ENCODE data around the gene PLD5. TPM values are rescaled to one million over a fixed set of nuclear protein-coding genes. Genes with fewer than 3 reads are reported as not detected.

PLD5 gene
- under 1 TPM; under 0.01 to 0.17 TPM for total RNA-seq
- under 1 TPM in 1 of 2 donors, not detected in 1; 0.05 TPM for polyA plus RNA-seq

- DNase-seq (ENCODE audit: low spot score): no peak
- no peak for TF ChIP-seq FOXA1 (IDR thresholded peaks at IDR 0.05)
- TF ChIP-seq GABPA (IDR thresholded peaks at IDR 0.05 in 1 of 2, conservative IDR thresholded peaks at IDR 0.05 in 1 of 2): no peak
- TF ChIP-seq, protein P1, sequence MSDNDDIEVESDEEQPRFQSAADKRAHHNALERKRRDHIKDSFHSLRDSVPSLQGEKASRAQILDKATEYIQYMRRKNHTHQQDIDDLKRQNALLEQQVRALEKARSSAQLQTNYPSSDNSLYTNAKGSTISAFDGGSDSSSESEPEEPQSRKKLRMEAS (IDR thresholded peaks at IDR 0.05): no peak
- no peak for TF ChIP-seq JUND (IDR thresholded peaks at IDR 0.05)
- Histone ChIP-seq H3K4me3 (ENCODE audit: low read depth in 1 of 3, low read length in 3 of 3) (peak within 1 kb of the TSS in 1 of 3 donors; percentile 55), H3K27me3 (ENCODE audit: control insufficient read depth in 4 of 4, insufficient read depth in 4 of 4, low read length in 3 of 4) (peaks cover 0 to 14% (median 10%) of the 10 kb centered on the region in 4 donors), H3K27ac (ENCODE audit: low read depth in 1 of 2, low read length in 2 of 2) (no peak within 1 kb of the TSS), H3K9ac (ENCODE audit: low read depth in 1 of 2, low read length in 2 of 2) (no peak within 1 kb of the TSS), H3K36me3 (ENCODE audit: control insufficient read depth in 4 of 4, insufficient read depth in 3 of 4, low read depth in 1 of 4, low read length in 3 of 4) (no peaks in the 10 kb centered on the region), H3K4me1 (ENCODE audit: control insufficient read depth in 4 of 4, insufficient read depth in 4 of 4, low read length in 3 of 4) (peaks cover 2 to 17% (median 8%) of the 10 kb centered on the region in 4 donors), H3K9me3 (ENCODE audit: control insufficient read depth in 4 of 4, low read length in 3 of 4) (no peaks in the 10 kb centered on the region)
- WGBS: 2% methylated on average over 77 of the region's 77 CpGs
Observed at GRCh38 chr1:242524571-242525359, at the start of gene PLD5. TSS of gene PLD5 (minus strand) at chr1:242524697.

GRCh38 chr1:242569867-242570266, 45.4 kb upstream of the PLD5 start:
- 77% methylated on average over 1 of the region's 1 CpG for WGBS
- Histone ChIP-seq H3K9ac (ENCODE audit: low read depth in 1 of 2, low read length in 2 of 2) (no peak overlapping the region), H3K9me3 (ENCODE audit: control insufficient read depth in 4 of 4, low read length in 3 of 4) (peaks cover 0 to 4% (median 1%) of the 10 kb centered on the region in 4 donors), H3K36me3 (ENCODE audit: control insufficient read depth in 4 of 4, insufficient read depth in 3 of 4, low read depth in 1 of 4, low read length in 3 of 4) (no peaks in the 10 kb centered on the region), H3K27ac (ENCODE audit: low read depth in 1 of 2, low read length in 2 of 2) (no peak overlapping the region), H3K4me3 (ENCODE audit: low read depth in 1 of 3, low read length in 3 of 3) (no peak overlapping the region), H3K4me1 (ENCODE audit: control insufficient read depth in 4 of 4, insufficient read depth in 4 of 4, low read length in 3 of 4) (no peaks in the 10 kb centered on the region), H3K27me3 (ENCODE audit: control insufficient read depth in 4 of 4, insufficient read depth in 4 of 4, low read length in 3 of 4) (no peaks in the 10 kb centered on the region)
- no peak for DNase-seq (ENCODE audit: low spot score)
- TF ChIP-seq HNF4A (conservative IDR thresholded peaks at IDR 0.05) (no peak), FOXA2 (IDR thresholded peaks at IDR 0.05) (no peak), JUND (IDR thresholded peaks at IDR 0.05) (no peak), TAF1 (conservative IDR thresholded peaks at IDR 0.05) (no peak), YY1 (IDR thresholded peaks at IDR 0.05) (no peak)
- TF ChIP-seq, protein P1 (IDR thresholded peaks at IDR 0.05): no peak
- TF ChIP-seq, protein P2, sequence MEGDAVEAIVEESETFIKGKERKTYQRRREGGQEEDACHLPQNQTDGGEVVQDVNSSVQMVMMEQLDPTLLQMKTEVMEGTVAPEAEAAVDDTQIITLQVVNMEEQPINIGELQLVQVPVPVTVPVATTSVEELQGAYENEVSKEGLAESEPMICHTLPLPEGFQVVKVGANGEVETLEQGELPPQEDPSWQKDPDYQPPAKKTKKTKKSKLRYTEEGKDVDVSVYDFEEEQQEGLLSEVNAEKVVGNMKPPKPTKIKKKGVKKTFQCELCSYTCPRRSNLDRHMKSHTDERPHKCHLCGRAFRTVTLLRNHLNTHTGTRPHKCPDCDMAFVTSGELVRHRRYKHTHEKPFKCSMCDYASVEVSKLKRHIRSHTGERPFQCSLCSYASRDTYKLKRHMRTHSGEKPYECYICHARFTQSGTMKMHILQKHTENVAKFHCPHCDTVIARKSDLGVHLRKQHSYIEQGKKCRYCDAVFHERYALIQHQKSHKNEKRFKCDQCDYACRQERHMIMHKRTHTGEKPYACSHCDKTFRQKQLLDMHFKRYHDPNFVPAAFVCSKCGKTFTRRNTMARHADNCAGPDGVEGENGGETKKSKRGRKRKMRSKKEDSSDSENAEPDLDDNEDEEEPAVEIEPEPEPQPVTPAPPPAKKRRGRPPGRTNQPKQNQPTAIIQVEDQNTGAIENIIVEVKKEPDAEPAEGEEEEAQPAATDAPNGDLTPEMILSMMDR (IDR thresholded peaks at IDR 0.05; ENCODE audit: low read depth, low read length, missing input control): no peak
- TF ChIP-seq, protein P3, sequence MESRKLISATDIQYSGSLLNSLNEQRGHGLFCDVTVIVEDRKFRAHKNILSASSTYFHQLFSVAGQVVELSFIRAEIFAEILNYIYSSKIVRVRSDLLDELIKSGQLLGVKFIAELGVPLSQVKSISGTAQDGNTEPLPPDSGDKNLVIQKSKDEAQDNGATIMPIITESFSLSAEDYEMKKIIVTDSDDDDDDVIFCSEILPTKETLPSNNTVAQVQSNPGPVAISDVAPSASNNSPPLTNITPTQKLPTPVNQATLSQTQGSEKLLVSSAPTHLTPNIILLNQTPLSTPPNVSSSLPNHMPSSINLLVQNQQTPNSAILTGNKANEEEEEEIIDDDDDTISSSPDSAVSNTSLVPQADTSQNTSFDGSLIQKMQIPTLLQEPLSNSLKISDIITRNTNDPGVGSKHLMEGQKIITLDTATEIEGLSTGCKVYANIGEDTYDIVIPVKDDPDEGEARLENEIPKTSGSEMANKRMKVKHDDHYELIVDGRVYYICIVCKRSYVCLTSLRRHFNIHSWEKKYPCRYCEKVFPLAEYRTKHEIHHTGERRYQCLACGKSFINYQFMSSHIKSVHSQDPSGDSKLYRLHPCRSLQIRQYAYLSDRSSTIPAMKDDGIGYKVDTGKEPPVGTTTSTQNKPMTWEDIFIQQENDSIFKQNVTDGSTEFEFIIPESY (IDR thresholded peaks at IDR 0.05): no peak

- no peak for TF ChIP-seq JUND (IDR thresholded peaks at IDR 0.05)
- no peak for TF ChIP-seq EGR1 (IDR thresholded peaks at IDR 0.05; ENCODE audit: low read depth in 2 of 2)
- TF ChIP-seq, protein P3 (IDR thresholded peaks at IDR 0.05): no peak
- TF ChIP-seq SP1 (IDR thresholded peaks at IDR 0.05): no peak
- TF ChIP-seq FOXA2 (IDR thresholded peaks at IDR 0.05): no peak
- Histone ChIP-seq H3K4me1 (ENCODE audit: control insufficient read depth in 4 of 4, insufficient read depth in 4 of 4, low read length in 3 of 4) (no peaks in the 10 kb centered on the region), H3K36me3 (ENCODE audit: control insufficient read depth in 4 of 4, insufficient read depth in 3 of 4, low read depth in 1 of 4, low read length in 3 of 4) (no peaks in the 10 kb centered on the region), H3K9me3 (ENCODE audit: control insufficient read depth in 4 of 4, low read length in 3 of 4) (peaks cover 0 to 4% (median 1%) of the 10 kb centered on the region in 4 donors), H3K27ac (ENCODE audit: low read depth in 1 of 2, low read length in 2 of 2) (no peak overlapping the region), H3K27me3 (ENCODE audit: control insufficient read depth in 4 of 4, insufficient read depth in 4 of 4, low read length in 3 of 4) (no peaks in the 10 kb centered on the region), H3K4me3 (ENCODE audit: low read depth in 1 of 3, low read length in 3 of 3) (no peak overlapping the region), H3K9ac (ENCODE audit: low read depth in 1 of 2, low read length in 2 of 2) (no peak overlapping the region)
- no peak for DNase-seq (ENCODE audit: low spot score)
- WGBS: 81% methylated on average over 9 of the region's 9 CpGs
Observed at GRCh38 chr1:242568666-242569065, 44.2 kb upstream of the PLD5 start.

Data from liver (tissue), 9 donors.